ENCODE results near the gene POFUT1.

DNA sequence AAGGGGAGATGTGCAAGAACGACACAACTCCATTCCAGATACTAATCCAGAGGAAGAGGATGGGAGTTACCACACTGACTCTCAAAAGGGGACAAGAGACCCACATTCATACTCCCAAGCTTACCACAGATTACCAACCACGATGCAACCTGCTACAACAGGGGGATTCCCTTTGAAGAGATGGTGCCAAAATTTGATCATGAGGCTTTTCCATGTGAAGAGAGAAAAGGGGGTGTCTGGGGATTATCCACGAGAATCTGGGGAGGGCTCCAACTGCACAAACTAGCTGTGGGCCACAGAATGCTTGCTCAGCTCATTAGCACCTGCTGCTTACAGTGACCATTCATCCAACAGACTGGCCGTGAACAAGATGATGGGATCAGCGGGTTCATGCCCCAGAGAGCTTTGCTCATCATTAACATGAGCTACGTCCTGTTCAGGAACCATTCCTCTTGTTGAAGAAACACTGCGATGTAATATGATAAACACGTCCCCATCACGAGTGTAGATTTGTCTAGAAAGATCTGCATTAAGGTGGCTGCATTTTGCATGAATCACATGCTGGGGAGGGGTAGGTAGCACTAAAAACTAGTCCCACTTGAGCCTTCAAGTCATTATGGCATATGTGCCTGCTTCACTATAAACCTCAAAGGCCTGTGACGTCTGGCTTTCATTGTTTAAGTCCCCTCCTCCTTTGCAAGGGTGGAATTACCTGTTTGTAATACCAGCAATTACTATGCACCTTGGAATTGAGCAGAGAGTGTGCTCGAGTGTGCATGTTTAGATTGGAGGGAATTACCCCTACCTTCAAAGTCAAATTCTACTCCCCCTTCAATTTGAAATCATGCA, 4.1 kb upstream of the POFUT1 start:
- TF ChIP-seq, protein P1, sequence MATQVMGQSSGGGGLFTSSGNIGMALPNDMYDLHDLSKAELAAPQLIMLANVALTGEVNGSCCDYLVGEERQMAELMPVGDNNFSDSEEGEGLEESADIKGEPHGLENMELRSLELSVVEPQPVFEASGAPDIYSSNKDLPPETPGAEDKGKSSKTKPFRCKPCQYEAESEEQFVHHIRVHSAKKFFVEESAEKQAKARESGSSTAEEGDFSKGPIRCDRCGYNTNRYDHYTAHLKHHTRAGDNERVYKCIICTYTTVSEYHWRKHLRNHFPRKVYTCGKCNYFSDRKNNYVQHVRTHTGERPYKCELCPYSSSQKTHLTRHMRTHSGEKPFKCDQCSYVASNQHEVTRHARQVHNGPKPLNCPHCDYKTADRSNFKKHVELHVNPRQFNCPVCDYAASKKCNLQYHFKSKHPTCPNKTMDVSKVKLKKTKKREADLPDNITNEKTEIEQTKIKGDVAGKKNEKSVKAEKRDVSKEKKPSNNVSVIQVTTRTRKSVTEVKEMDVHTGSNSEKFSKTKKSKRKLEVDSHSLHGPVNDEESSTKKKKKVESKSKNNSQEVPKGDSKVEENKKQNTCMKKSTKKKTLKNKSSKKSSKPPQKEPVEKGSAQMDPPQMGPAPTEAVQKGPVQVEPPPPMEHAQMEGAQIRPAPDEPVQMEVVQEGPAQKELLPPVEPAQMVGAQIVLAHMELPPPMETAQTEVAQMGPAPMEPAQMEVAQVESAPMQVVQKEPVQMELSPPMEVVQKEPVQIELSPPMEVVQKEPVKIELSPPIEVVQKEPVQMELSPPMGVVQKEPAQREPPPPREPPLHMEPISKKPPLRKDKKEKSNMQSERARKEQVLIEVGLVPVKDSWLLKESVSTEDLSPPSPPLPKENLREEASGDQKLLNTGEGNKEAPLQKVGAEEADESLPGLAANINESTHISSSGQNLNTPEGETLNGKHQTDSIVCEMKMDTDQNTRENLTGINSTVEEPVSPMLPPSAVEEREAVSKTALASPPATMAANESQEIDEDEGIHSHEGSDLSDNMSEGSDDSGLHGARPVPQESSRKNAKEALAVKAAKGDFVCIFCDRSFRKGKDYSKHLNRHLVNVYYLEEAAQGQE (IDR thresholded peaks at IDR 0.05; ENCODE audit: borderline replicate concordance) = no peak
- TF ChIP-seq, protein P1 (CRISPR knock-in tag; IDR thresholded peaks at IDR 0.05; ENCODE audit: low read depth) = no peak
- no peak for TF ChIP-seq GABPA (tag; conservative IDR thresholded peaks at IDR 0.05; ENCODE audit: low read depth)
- no peak for TF ChIP-seq KLF1 (tag; IDR thresholded peaks at IDR 0.05)
- no peak for TF ChIP-seq ZNF121 (CRISPR knock-in tag; conservative IDR thresholded peaks at IDR 0.05)
- no peak for TF ChIP-seq POLR2AphosphoS5 (IDR thresholded peaks at IDR 0.05; ENCODE audit: control insufficient read depth, insufficient read depth, low read depth, low read length)

Data from K562 (cell line).